K562 (cell line): ENCODE measurements around the gene SLC1A1. TPM values are rescaled to one million over a fixed set of nuclear protein-coding genes. Genes with fewer than 3 reads are reported as not detected.

Experiments used
- ATAC-seq: fragments of 200-7000 bp; cut with Tn5 transposase; 3 replicates; pipeline ENCODE4 v1.9.1; 2020; ENCODE audit warnings: moderate library complexity
- BruUV-seq: library from RNA; stranded (reverse); fragments of 400-500 nt; replicated peaks from 2 replicates; lab custom pipeline; 2021; lab: Mats Ljungman, UMichigan
- CTCF ChIA-PET: fragments of 300-600 bp; formaldehyde crosslinking; extraction: SDS; loops from one replicate; lab custom pipeline; 2021; ENCODE audit warnings: low intra/inter-chr PET ratio; lab: Yijun Ruan, JAX
- POLR2A ChIA-PET: fragments of 300-600, 350-650 bp; sonication (Branson Sonifier 250); formaldehyde crosslinking; extraction: SDS; loops from one replicate; lab custom pipeline; 2021; ENCODE audit warnings: antibody characterized with exemption, inconsistent platforms; lab: Yijun Ruan, JAX
- DNase-seq, 4 experiments: peaks; one replicate each; pipeline versions ENCODE4 v3.0.0 to v3.0.0-alpha.2; 2011 to 2018; ENCODE audit warnings: low spot score in 3 of 4, mixed read lengths in 3 of 4; ENCODE audit errors: extremely low read depth in 1 of 4
- FAIRE-seq: peaks from 2 replicates; lab custom pipeline; 2011; peaks lifted over from hg19 to GRCh38; lab: Jason Lieb, UNC
- H2AFZ ChIP-seq: 2 replicates; pipeline ENCODE4 v1.6.0; 2011; ENCODE audit warnings: low read depth, low read length, control low read depth, inconsistent platforms
- H3K27ac ChIP-seq: fragments of 200-600 bp; 3 replicates; pipeline ENCODE4 v1.8.0; 2011; ENCODE audit warnings: low read depth, mild to moderate bottlenecking, control low read depth, inconsistent platforms, low read length, moderate library complexity, mixed read lengths; ENCODE audit errors: extremely low read depth
- H3K27me3 ChIP-seq, 2 experiments: fragments of 300-600 bp in 1 of 2; 2 replicates in 1 of 2; 3 replicates in 1 of 2; pipeline versions ENCODE4 v1.6.0 to v1.8.0; 2011; ENCODE audit warnings: inconsistent platforms in 2 of 2, low read length in 2 of 2, mild to moderate bottlenecking in 1 of 2, mixed read lengths in 1 of 2, moderate library complexity in 1 of 2; ENCODE audit not compliant: control insufficient read depth in 2 of 2, insufficient read depth in 2 of 2
- H3K36me3 ChIP-seq: fragments of 300-600 bp; 3 replicates; pipeline ENCODE4 v1.8.0; 2011; ENCODE audit warnings: mild to moderate bottlenecking, low read length, inconsistent platforms; ENCODE audit not compliant: control insufficient read depth, insufficient read depth
- H3K4me1 ChIP-seq, 2 experiments: fragments of 200-600 bp in 1 of 2; replicated peaks in 1 of 2; 2 replicates in 1 of 2; 3 replicates in 1 of 2; pipeline versions ENCODE4 v1.5.1 to v1.8.0; 2011; ENCODE audit warnings: inconsistent platforms in 2 of 2, low read length in 2 of 2, mild to moderate bottlenecking in 1 of 2, mixed read lengths in 1 of 2, moderate library complexity in 1 of 2; ENCODE audit not compliant: control insufficient read depth in 2 of 2, insufficient read depth in 2 of 2
- H3K4me2 ChIP-seq: 2 replicates; pipeline ENCODE4 v1.6.1; 2011; ENCODE audit warnings: low read length, control low read depth, inconsistent platforms, mixed read lengths; ENCODE audit not compliant: insufficient read depth
- H3K4me3 ChIP-seq: fragments of 200-600 bp; sonication (generic), shearing (Covaris generic); 2 replicates; pipeline ENCODE4 v1.5.1; 2016; ENCODE audit warnings: control low read depth, inconsistent platforms
- H3K79me2 ChIP-seq: fragments of 200-600 bp; 3 replicates; pipeline ENCODE4 v1.8.0; 2011; ENCODE audit warnings: low read length, inconsistent platforms; ENCODE audit not compliant: control insufficient read depth, insufficient read depth
- H3K9ac ChIP-seq, 2 experiments: 2 replicates each; pipeline versions ENCODE4 v1.6.0 to v1.6.1; 2011; ENCODE audit warnings: low read depth in 2 of 2, low read length in 2 of 2, control low read depth in 1 of 2, inconsistent platforms in 1 of 2, mild to moderate bottlenecking in 1 of 2, mixed read lengths in 1 of 2; ENCODE audit not compliant: insufficient read depth in 1 of 2
- H3K9me1 ChIP-seq: one replicate; pipeline ENCODE4 v1.6.0; 2011; ENCODE audit warnings: inconsistent platforms, mild to moderate bottlenecking, low read length, moderate library complexity; ENCODE audit not compliant: control insufficient read depth, insufficient read depth
- H3K9me3 ChIP-seq: replicated peaks from 2 replicates; pipeline ENCODE4 v1.5.1; 2011; ENCODE audit warnings: low read depth, low read length, inconsistent platforms; ENCODE audit not compliant: control insufficient read depth, insufficient read depth
- H4K20me1 ChIP-seq: replicated peaks from 2 replicates; pipeline ENCODE4 v1.6.1; 2011; ENCODE audit warnings: low read length, inconsistent platforms, mixed read lengths; ENCODE audit not compliant: control insufficient read depth, insufficient read depth
- ARID4B ChIP-seq: sonication (generic); formaldehyde crosslinking; IDR thresholded peaks from 2 replicates; pipeline ENCODE4 v1.8.0; 2022; ENCODE audit warnings: mild to moderate bottlenecking, missing genetic modification reagents
- DACH1 ChIP-seq: fragments of 450-650 bp; IDR thresholded peaks from 2 replicates; pipeline ENCODE4 v1.6.1; 2018; ENCODE audit not compliant: partially characterized antibody
- MCM3 ChIP-seq: fragments of 450-650 bp; IDR thresholded peaks from 2 replicates; pipeline ENCODE4 v1.6.1; 2016
- RBM39 ChIP-seq: fragments of 200-400 bp; formaldehyde crosslinking; optimal IDR thresholded peaks from 2 replicates; pipeline ENCODE3; 2018; ENCODE audit warnings: low read depth, low read length
- SFPQ ChIP-seq: fragments of 200-400 bp; formaldehyde crosslinking; IDR thresholded peaks from 2 replicates; pipeline ENCODE4 v1.6.1; 2017; ENCODE audit warnings: mild to moderate bottlenecking, low read depth, low read length, moderate library complexity
- STAT5A ChIP-seq: IDR thresholded peaks from 2 replicates; pipeline ENCODE4 v1.6.1; 2012; ENCODE audit warnings: low read length, inconsistent platforms, borderline replicate concordance
- ZNF197 ChIP-seq: fragments of 200-800 bp; sonication (Bioruptor generic); IDR thresholded peaks from 2 replicates; pipeline ENCODE4 v1.6.1; 2016; ENCODE audit warnings: low read depth, missing genetic modification characterization, missing compliant biosample characterization
- ZNF212 ChIP-seq: fragments of 450-650 bp; formaldehyde crosslinking; IDR thresholded peaks from 2 replicates; pipeline ENCODE4 v1.4.0; 2020; ENCODE audit warnings: mild to moderate bottlenecking
- ZNF780A ChIP-seq: fragments of 250-450 bp; sonication (Bioruptor Pico); IDR thresholded peaks from 2 replicates; pipeline ENCODE4 v1.5.0; 2021; ENCODE audit warnings: mild to moderate bottlenecking
- WGBS: fragments of 100-300 bp; shearing (Covaris generic); methylation state at CpG from one replicate; pipeline ENCODE4 v1.1.6; 2016; ENCODE audit warnings: low coverage, mixed read lengths; ENCODE audit not compliant: insufficient coverage; ENCODE audit errors: missing lambda C conversion rate; 5-methylcytosine and 5-hydroxymethylcytosine counted together
- in situ Hi-C: fragments of 300-500 bp; cut with MboI; formaldehyde crosslinking; loops from 4 replicates; pipeline ENCODE4 v1.15.0; 2018; ENCODE audit warnings: inconsistent platforms, mixed read lengths
- intact Hi-C: fragments of 100-400 bp; cut with micrococcal nuclease; formaldehyde crosslinking; loops from 2 replicates; pipeline ENCODE4 v1.14.2; 2022
- polyA plus RNA-seq, 8 experiments: library from polyadenylated mRNA; depleted of rRNA in 4 of 8; stranded (reverse) in 5 of 8; unstranded in 3 of 8; fragments of >200 nt; fragmentation: Nextera tagmentation in 2 of 8; fragmentation: Illumina TruSeq in 1 of 8; extraction: Ambion mirVana in 2 of 8; extraction: Trizol in 1 of 8; gene quantifications; 2 replicates each; pipeline versions ENCODE4 v1.2.1 to v1.2.3, GENCODE V29; 2011 to 2014; ENCODE audit warnings: inconsistent platforms in 1 of 8, missing spikeins in 1 of 8
- total RNA-seq, 7 experiments: library from RNA; depleted of rRNA in 6 of 7; stranded (reverse); fragments of >200 nt in 6 of 7; fragmentation: Illumina TruSeq in 2 of 7; extraction: Trizol in 2 of 7; gene quantifications; 2 replicates each; pipeline versions ENCODE4 v1.2.1 to v1.2.3, GENCODE V29; 2011 to 2021; ENCODE audit warnings: low replicate concordance in 1 of 7

The SLC1A1 gene
- total and polyA plus RNA-seq, 9 of the 15 experiments (the other 6 are each of a cell fraction or from before 2014, with no cell fraction given), result 0.11 to 0.16 TPM; not detected in 7

GRCh38 chr9:4614627-4615026, 124.4 kb downstream of the SLC1A1 start (continued):
- TF ChIP-seq ARID4B (CRISPR knock-in tag), result no peak
- no peak for TF ChIP-seq ZNF197
- no peak for TF ChIP-seq ZNF212 (CRISPR knock-in tag)
- TF ChIP-seq MCM3, result no peak

- no peak overlapping the region for H3K9ac ChIP-seq
- H3K27me3 ChIP-seq, result peaks cover 0 to 8% of the 10 kb centered on the region in 2 experiments; a peak in 3 of 5 replicates
- no peak overlapping the region for H2AFZ ChIP-seq
- FAIRE-seq, result no peak
- no peak overlapping the region for H3K4me3 ChIP-seq
- ChIA-PET POLR2A (interaction anchor here (0.6 to 0.7 kb wide), 2 partner anchors 13 to 177 kb away, joined by 3 read pairs; no protein-coding TSS in a partner anchor), CTCF (no interaction called here)
- no peaks in the 10 kb centered on the region for H4K20me1 ChIP-seq
- TF ChIP-seq RBM39, result no peak
- TF ChIP-seq SFPQ, result no peak
- TF ChIP-seq DACH1, result no peak
- TF ChIP-seq STAT5A, result no peak
- TF ChIP-seq ARID4B (CRISPR knock-in tag), result no peak
- no peak for TF ChIP-seq ZNF780A (CRISPR knock-in tag)
- intact Hi-C loops, result no loop called here
- H3K36me3 ChIP-seq, result no peaks in the 10 kb centered on the region
- no peaks in the 10 kb centered on the region for H3K9me3 ChIP-seq
- no peak overlapping the region for H3K27ac ChIP-seq
- no peak overlapping the region for H3K4me2 ChIP-seq
- no TSS peak for BruUV-seq
- WGBS, result 0% methylated on average over 3 of the region's 4 CpGs
- no peaks in the 10 kb centered on the region for H3K9me1 ChIP-seq
- no peak for ATAC-seq
- in situ Hi-C loops, result loop anchor here (25.0 kb wide), 1 partner anchor 822 kb away; the partner anchor contains the start of gene PLGRKT
- DNase-seq, result no peak
- no peaks in the 10 kb centered on the region for H3K79me2 ChIP-seq
- no peaks in the 10 kb centered on the region for H3K4me1 ChIP-seq
Observed at GRCh38 chr9:4615251-4615650, 125.0 kb downstream of the SLC1A1 start.
